Measurements from ENCODE around the gene OPN1MW2.
"Not testable (repeated sequence)": the region's sequence is repeated elsewhere in the genome, so short reads cannot be mapped to it uniquely, and the experiment has no call there.

DNA sequence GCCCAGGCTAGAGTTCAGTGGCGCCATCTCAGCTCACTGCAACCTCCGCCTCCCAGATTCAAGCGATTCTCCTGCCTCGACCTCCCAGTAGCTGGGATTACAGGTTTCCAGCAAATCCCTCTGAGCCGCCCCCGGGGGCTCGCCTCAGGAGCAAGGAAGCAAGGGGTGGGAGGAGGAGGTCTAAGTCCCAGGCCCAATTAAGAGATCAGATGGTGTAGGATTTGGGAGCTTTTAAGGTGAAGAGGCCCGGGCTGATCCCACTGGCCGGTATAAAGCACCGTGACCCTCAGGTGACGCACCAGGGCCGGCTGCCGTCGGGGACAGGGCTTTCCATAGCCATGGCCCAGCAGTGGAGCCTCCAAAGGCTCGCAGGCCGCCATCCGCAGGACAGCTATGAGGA, 37.7 kb downstream of the OPN1MW2 start, which contains the start of gene OPN1MW3:
- not testable (repeated sequence) for TF ChIP-seq EP300 (IDR thresholded peaks at IDR 0.05)
- TF ChIP-seq, protein P1, sequence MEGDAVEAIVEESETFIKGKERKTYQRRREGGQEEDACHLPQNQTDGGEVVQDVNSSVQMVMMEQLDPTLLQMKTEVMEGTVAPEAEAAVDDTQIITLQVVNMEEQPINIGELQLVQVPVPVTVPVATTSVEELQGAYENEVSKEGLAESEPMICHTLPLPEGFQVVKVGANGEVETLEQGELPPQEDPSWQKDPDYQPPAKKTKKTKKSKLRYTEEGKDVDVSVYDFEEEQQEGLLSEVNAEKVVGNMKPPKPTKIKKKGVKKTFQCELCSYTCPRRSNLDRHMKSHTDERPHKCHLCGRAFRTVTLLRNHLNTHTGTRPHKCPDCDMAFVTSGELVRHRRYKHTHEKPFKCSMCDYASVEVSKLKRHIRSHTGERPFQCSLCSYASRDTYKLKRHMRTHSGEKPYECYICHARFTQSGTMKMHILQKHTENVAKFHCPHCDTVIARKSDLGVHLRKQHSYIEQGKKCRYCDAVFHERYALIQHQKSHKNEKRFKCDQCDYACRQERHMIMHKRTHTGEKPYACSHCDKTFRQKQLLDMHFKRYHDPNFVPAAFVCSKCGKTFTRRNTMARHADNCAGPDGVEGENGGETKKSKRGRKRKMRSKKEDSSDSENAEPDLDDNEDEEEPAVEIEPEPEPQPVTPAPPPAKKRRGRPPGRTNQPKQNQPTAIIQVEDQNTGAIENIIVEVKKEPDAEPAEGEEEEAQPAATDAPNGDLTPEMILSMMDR (IDR thresholded peaks at IDR 0.05) = not testable (repeated sequence)
- TF ChIP-seq, protein P2, sequence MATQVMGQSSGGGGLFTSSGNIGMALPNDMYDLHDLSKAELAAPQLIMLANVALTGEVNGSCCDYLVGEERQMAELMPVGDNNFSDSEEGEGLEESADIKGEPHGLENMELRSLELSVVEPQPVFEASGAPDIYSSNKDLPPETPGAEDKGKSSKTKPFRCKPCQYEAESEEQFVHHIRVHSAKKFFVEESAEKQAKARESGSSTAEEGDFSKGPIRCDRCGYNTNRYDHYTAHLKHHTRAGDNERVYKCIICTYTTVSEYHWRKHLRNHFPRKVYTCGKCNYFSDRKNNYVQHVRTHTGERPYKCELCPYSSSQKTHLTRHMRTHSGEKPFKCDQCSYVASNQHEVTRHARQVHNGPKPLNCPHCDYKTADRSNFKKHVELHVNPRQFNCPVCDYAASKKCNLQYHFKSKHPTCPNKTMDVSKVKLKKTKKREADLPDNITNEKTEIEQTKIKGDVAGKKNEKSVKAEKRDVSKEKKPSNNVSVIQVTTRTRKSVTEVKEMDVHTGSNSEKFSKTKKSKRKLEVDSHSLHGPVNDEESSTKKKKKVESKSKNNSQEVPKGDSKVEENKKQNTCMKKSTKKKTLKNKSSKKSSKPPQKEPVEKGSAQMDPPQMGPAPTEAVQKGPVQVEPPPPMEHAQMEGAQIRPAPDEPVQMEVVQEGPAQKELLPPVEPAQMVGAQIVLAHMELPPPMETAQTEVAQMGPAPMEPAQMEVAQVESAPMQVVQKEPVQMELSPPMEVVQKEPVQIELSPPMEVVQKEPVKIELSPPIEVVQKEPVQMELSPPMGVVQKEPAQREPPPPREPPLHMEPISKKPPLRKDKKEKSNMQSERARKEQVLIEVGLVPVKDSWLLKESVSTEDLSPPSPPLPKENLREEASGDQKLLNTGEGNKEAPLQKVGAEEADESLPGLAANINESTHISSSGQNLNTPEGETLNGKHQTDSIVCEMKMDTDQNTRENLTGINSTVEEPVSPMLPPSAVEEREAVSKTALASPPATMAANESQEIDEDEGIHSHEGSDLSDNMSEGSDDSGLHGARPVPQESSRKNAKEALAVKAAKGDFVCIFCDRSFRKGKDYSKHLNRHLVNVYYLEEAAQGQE (IDR thresholded peaks at IDR 0.05) = not testable (repeated sequence)

All from A549 (cell line).